HG03097 (cell line): Measurements from ENCODE around the gene TLE2.
"Not testable (repeated sequence)": the region's sequence is repeated elsewhere in the genome, so short reads cannot be mapped to it uniquely, and the experiment has no call there.

Source experiments
- ATAC-seq: cut with Tn5 transposase; IDR thresholded peaks from one replicate; pipeline ENCODE4 v1.9.1; 2021; ENCODE audit not compliant: unreplicated experiment, low FRiP score

Gene TLE2

DNA sequence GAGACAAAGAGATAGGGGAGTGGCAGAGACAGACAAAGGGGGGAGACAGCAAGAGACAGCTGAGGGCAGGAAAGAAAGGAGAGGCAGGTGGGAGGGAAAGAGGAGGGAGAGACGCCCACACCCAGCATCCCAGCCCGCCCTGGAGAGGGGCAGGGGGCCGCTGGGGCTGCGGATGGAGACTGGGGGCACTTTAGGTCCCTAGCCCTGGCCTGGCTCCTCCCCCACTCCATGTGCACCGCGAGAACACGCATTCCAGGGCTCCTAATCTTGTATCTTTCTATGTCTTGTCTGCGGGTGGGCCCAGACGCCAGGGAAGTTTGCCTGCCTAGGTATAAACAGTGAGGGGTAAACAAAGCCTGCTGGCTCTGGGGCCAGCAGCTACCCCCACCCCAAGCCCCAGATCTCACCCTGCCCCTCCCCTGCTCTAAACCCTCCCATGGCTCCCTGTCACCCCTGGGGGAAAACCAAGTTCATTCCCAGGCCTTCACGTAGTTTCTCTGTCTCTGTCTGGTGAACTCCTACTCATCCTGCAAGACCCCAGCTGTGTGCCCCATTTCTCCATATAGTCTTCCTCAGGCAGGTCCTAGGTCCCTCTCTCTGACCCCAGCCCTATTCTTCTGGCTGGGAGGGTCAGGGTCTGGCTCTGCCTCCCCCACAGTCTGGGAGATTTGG lies 27.5 kb upstream of the TLE2 start:
- no peak for ATAC-seq

- ATAC-seq, result no peak
These were observed 26.8 kb upstream of the TLE2 start for GRCh38 chr19:3055741-3056416.

DNA sequence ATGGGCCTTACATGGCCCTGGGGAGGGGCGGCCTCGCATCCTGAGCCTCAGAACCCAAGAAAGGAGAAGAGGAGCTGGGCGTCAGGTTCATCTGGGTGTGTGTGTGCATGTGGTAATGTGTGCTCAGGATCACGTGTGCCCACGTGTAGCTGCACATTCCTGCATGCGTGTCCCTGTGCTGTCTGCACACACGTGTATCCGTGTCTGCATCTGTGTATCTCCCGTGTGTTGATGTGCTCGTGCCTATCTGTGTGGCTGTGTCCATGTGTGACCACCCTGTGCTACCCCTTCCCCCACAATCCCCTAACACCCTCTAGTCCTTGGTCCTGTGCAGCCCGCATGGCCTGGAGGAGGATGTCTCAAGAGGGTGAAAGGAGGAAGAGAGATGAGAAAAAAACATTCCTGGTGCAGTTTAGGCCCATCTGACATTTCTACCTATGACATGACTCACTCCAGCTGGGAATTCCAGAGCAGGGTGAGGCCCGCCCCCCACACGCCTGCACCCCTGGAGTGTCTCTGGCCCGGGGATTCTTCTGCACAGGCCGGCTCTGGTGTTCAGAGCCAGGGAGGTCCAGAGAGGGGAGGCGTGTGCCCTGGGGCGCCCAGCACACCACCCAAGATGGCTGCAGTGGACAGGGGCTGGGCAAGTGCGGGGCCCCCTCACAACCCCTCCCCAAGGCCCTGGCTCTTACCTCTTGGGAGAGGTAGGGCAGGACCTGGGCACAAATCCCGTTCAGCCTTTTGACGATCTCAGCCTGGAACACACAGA lies 26.1 kb upstream of the TLE2 start:
- no peak for ATAC-seq

DNA sequence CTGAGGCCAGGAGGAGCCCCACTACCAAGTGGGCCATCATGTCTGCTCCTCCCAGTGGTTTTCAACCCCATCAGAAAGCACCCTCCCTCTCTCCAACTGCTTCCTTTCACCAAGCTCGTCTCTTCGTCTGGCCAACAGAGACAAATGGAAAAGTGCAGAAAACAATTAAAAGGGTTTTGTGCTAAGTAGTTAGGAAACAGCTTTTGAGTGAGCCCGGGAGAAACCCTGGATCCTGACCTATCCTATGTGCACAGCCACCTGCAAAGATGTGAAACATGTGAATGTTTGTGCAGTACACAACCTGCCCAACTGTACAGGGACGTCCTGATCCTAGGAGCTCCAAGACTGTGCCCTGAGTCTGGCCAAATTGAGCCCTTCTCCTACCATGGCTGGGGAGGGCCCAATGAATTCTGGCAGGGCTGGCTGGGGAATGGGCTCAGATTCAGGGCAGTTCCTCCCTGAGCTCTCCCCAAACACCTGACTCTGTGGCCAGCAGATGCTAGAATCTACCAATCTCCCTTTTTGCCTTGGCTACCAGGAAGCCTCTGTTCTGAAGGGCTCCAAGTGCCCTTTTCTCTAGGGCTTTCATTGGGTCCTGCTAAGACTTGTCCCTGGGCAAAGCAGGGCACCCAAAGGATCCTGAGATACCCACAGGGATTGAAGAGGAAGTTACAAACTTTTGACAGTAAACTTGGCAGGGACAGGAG lies 25.3 kb upstream of the TLE2 start:
- ATAC-seq, result no peak

GRCh38 chr19:3053780-3054179 lies 24.7 kb upstream of the TLE2 start:
- ATAC-seq, result no peak

GRCh38 chr19:3053218-3053621 lies 24.1 kb upstream of the TLE2 start:
- no peak for ATAC-seq

GRCh38 chr19:3050016-3050415 lies 20.9 kb upstream of the TLE2 start:
- not testable (repeated sequence) for ATAC-seq

DNA sequence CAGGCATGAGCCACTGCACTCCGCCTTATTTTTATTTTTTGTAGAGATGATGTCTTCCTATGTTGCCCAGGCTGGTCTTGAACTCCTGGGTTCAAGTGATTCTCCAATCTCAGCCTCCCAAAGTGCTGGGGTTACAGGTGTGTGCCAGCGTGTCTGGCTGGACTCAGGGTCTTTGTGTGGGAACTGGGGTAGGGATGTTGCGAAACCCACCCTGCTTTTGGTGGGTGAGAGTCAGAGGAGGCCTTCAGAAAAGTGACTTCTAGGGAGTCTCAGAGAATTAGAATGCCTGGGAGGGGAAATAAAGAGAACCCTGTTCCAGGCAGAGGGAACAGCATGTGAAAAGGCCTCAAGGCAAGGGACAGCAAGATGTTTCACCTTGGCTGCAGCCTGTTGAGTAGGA lies 20.0 kb upstream of the TLE2 start:
- ATAC-seq, result no peak

- ATAC-seq, result no peak
These were observed 19.1 kb upstream of the TLE2 start for GRCh38 chr19:3048190-3048533.

GRCh38 chr19:3047496-3048189 lies 18.6 kb upstream of the TLE2 start:
- ATAC-seq, result no peak

DNA sequence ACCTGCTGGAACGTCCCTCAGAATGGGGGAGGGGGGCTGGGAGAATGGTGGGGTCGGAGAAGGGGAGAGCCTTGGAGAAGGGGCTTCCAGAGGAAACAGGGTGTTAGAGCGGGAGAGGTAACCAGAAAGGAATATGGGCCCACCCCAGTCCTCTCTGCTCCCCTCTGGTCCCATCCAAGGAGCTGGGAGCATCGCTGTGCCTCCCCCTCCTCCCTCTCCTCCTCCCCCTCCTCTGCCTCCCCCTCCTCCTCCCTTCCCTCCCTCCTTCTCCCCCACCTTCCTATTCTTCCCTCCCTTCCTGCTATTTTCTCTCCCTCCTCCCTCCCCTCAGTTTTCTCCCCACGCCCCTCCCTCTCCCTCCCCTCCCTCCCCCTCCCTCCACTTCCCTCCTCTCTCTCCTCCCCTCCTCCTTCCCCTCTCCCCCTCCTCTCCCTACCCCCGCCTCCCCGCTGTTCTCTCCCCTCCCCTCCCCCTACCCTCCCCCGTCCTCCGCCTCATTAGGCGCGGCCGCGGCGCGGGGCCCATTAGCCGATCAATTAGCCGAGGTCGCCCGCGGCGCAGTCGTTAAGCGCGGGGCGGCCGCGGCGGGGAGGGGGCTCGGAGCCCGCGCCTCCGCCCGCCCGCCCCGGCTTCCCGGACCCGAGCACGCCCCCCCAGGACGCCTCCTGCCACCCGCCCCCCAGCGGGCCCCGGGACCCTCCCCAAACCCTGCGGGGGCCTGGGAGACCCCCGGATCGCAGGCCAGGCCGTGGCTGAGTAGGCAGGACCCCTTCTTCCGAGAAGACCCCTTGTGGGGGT lies 17.8 kb upstream of the TLE2 start:
- ATAC-seq, result no peak

DNA sequence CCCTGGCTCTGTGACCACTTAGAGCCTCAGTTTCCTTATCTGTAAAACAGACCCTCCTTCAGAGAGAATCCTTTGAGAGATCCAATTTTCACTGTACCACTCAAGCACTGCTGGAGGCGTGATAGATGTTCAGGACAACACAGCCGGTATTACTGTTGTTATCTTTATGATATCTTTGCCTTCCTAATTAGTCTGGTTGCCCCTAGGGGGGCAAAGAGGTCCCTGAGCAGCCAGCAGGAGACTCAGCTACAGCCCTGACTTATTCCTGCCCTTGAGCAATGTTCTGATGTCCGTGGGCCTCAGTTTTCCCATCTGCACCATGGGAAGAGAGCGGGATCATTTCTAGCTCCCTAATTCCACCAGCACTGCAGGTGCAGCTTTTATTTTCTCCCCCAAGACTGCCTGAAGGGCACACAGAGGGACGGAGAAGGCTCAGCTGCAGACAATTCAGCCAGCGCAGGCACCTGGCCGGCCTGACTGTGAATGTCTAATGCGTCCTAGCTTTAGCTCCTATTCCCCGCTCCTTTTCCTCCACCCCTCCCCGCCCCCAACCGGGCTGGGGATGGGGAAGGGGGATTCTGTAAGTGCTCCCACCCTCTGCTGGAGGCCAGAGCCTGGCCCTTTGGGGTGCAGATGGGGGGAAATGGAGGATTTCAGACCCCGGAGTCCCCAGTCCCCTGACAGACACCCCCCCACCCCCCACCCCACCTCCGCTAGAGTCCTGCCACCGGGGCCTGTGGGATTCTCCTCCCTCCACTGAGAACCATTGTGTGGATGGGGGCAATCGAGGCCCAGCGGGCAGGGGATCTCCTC lies 17.0 kb upstream of the TLE2 start:
- ATAC-seq, result no peak

DNA sequence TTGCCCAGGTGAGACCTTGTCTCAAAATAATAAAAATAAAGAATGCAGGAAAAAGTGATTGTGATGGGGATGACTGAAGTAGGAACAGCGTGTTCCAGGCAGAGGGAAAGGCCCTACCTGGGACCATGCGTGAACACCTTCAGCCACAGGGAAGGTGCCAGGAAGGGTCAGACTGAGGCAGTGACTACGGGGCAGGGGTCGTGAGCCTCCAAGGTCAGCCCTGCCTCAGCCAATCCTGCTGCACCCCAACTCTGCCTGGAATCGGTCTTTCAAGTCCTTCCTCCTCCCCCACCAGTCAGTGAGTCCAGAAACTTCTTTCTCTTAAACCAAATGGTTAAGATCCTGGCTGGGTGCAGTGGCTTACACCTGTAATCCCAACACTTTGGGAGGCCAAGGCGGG lies 16.1 kb upstream of the TLE2 start:
- ATAC-seq, result no peak

DNA sequence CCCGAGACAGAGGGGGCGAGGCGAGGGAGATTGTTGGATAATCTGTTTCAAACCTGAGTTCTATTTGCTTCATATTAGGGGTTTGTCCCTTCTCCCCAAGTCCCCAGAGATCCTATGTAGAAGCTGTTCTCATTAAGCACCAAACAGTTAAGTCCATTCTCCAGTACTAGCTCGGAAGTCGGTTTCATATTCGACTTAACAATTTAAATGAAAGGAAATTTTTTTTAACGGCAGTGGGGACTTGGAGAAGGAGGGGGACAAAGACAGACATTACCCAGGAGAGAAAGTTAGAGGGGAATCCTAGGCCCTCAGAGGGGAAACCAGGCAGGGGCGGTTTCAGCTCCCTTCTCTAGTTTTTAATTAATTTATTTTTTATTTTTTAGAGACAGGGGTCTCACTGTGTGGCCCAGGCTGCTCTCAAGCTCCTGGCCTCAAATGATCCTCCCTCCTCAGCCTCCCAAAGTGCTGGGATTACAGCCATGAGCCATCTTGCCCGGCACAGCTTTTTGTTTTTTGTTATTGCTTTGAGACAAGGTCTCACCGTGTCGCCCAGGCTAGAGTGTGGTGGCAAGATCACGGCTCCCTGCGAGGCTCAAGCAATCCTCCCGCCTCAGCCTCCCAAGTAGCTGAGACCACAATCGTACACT lies 13.7 kb upstream of the TLE2 start:
- no peak for ATAC-seq

GRCh38 chr19:3041761-3042620 lies 12.9 kb upstream of the TLE2 start:
- ATAC-seq, result no peak

- ATAC-seq, result no peak
These were observed 12.2 kb upstream of the TLE2 start for GRCh38 chr19:3041327-3041726.

GRCh38 chr19:3039641-3040077 lies 10.6 kb upstream of the TLE2 start:
- no peak for ATAC-seq

GRCh38 chr19:3039125-3039524 lies 10.0 kb upstream of the TLE2 start:
- no peak for ATAC-seq
